ENCODE data around the gene ARHGAP21. TPM values are rescaled to one million over a fixed set of nuclear protein-coding genes. Genes with fewer than 3 reads are reported as not detected.

Gene ARHGAP21
- total and polyA plus RNA-seq, 2 donors from 2014 or later: 12.7 to 74.3 TPM

DNA sequence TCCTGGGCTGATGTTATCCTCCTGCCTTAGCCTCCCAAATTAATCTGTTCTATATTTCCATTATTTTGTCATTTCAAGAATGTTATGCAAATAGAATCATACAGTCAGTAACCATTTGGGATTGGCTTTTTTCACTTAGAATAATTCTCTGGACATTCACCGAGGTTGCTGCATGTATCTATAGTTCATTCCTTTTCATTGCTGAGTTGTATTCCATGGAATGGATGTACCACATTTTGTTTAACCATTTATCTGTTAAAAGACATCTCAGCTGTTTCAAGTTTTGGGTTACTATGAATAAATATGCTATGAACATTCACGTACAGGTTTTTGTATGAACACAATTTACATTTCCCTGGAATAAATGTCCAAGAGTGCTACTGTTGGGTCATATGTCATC is 44.9 kb downstream of the ARHGAP21 start:
- TF ChIP-seq, protein P1, sequence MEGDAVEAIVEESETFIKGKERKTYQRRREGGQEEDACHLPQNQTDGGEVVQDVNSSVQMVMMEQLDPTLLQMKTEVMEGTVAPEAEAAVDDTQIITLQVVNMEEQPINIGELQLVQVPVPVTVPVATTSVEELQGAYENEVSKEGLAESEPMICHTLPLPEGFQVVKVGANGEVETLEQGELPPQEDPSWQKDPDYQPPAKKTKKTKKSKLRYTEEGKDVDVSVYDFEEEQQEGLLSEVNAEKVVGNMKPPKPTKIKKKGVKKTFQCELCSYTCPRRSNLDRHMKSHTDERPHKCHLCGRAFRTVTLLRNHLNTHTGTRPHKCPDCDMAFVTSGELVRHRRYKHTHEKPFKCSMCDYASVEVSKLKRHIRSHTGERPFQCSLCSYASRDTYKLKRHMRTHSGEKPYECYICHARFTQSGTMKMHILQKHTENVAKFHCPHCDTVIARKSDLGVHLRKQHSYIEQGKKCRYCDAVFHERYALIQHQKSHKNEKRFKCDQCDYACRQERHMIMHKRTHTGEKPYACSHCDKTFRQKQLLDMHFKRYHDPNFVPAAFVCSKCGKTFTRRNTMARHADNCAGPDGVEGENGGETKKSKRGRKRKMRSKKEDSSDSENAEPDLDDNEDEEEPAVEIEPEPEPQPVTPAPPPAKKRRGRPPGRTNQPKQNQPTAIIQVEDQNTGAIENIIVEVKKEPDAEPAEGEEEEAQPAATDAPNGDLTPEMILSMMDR (IDR thresholded peaks at IDR 0.05; ENCODE audit: borderline replicate concordance, extremely low read depth, insufficient read depth): no peak
- FAIRE-seq (no peak), DNase-seq (no peak)
- Histone ChIP-seq H3K4me1 (ENCODE audit: control insufficient read depth in 2 of 3, insufficient read depth in 2 of 3, low read depth in 1 of 3, low read length in 3 of 3) (peaks cover 0 to 2% (median 0%) of the 10 kb centered on the region in 3 donors), H3K9ac (ENCODE audit: low read length in 3 of 3) (no peak overlapping the region), H3K9me3 (ENCODE audit: control insufficient read depth in 2 of 3, insufficient read depth in 1 of 3, low read length in 3 of 3) (no peaks in the 10 kb centered on the region), H3K27ac (ENCODE audit: low read depth in 2 of 2, low read length in 2 of 2) (no peak overlapping the region), H3K4me3 (ENCODE audit: low read length in 3 of 3) (no peak overlapping the region), H3K36me3 (ENCODE audit: control insufficient read depth in 2 of 3, insufficient read depth in 3 of 3, low read length in 3 of 3) (no peaks in the 10 kb centered on the region), H3K27me3 (ENCODE audit: control insufficient read depth, insufficient read depth, low read length) (no peaks in the 10 kb centered on the region)
- intact Hi-C loops (cut with DNase I): no loop called here

DNA sequence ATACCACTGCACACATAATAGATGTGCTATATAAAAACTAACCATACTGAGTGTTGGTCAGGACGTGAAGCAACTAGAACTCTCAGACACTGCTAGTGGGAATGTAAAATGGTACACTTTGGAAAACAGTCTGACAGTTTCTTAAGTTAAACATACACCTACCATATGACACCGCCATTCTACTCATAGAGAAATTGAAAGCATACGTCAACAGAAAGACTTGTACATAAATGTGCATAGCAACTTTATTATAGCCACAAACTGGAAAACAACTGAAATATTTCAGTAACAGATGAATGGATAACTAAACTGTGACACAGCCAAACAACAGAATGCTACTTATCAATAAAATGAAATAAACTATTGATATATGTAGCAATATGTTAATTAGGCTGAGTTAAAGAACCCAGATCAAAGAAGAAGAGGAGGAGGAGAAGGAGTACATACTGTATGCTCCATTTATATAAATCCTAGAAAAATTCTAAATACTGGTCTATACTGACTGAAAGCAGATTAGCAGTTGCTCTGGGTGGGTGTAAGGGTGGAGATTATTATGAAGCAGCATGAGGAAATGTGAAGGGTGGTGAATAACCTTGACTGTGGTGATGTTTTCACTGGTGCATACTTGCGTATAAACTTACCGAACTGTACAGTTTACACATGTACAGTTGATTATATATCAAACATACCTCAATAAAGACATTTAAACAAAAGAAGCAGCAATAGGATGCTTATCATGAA is 48.6 kb downstream of the ARHGAP21 start:
- intact Hi-C loops (cut with DNase I): no loop called here
- Histone ChIP-seq H3K4me1 (ENCODE audit: control insufficient read depth in 2 of 3, insufficient read depth in 2 of 3, low read depth in 1 of 3, low read length in 3 of 3) (no peaks in the 10 kb centered on the region), H3K27me3 (ENCODE audit: control insufficient read depth, insufficient read depth, low read length) (no peaks in the 10 kb centered on the region), H3K36me3 (ENCODE audit: control insufficient read depth in 2 of 3, insufficient read depth in 3 of 3, low read length in 3 of 3) (no peaks in the 10 kb centered on the region), H3K4me3 (ENCODE audit: low read length in 3 of 3) (no peak overlapping the region), H3K27ac (ENCODE audit: low read depth in 2 of 2, low read length in 2 of 2) (no peak overlapping the region), H3K9me3 (ENCODE audit: control insufficient read depth in 2 of 3, insufficient read depth in 1 of 3, low read length in 3 of 3) (no peaks in the 10 kb centered on the region), H3K9ac (ENCODE audit: low read length in 3 of 3) (no peak overlapping the region)
- DNase-seq: no peak
- TF ChIP-seq, protein P1 (IDR thresholded peaks at IDR 0.05; ENCODE audit: borderline replicate concordance, extremely low read depth, insufficient read depth): no peak
- no peak for FAIRE-seq

DNA sequence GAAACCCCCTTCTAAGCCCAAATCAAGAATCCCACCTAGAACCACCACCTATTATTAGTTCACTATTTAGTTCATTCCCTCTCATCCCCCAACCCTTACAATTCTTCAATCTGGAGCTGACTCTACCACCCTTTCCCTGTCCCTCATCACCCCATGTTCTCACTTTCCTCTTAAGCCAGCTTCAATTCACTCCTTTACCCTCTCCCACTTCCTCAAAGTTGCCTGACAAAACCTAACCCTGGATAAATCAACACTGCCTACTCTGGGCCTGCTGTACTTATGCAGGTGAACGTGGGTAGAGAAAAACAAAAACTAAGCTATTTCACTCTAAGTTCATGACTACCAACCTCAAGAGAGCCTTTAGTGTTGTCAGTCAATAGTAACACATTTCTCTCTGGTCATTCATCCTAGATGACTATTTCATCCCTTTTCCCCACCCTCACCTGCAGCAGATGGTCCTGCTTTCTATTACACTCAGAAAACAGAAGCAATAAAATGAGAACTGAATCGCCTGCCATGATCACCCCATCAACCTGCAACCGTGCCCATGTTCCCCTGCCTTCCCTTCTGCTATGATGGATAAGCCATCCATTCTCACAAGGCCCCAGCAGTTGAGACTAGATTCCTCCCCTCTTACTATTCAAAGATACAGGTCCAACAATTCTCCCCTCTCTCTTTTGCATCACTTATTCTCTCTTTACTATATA is 52.6 kb downstream of the ARHGAP21 start:
- Histone ChIP-seq H3K36me3 (ENCODE audit: control insufficient read depth in 2 of 3, insufficient read depth in 3 of 3, low read length in 3 of 3) (peaks cover 0 to 4% (median 0%) of the 10 kb centered on the region in 3 donors), H3K27ac (ENCODE audit: low read depth in 2 of 2, low read length in 2 of 2) (no peak overlapping the region), H3K9me3 (ENCODE audit: control insufficient read depth in 2 of 3, insufficient read depth in 1 of 3, low read length in 3 of 3) (no peaks in the 10 kb centered on the region), H3K9ac (ENCODE audit: low read length in 3 of 3) (no peak overlapping the region), H3K27me3 (ENCODE audit: control insufficient read depth, insufficient read depth, low read length) (no peaks in the 10 kb centered on the region), H3K4me3 (ENCODE audit: low read length in 3 of 3) (no peak overlapping the region), H3K4me1 (ENCODE audit: control insufficient read depth in 2 of 3, insufficient read depth in 2 of 3, low read depth in 1 of 3, low read length in 3 of 3) (no peaks in the 10 kb centered on the region)
- intact Hi-C loops (cut with DNase I): no loop called here
- TF ChIP-seq, protein P1 (IDR thresholded peaks at IDR 0.05; ENCODE audit: borderline replicate concordance, extremely low read depth, insufficient read depth): no peak
- FAIRE-seq: no peak
- DNase-seq: no peak

Data from kidney (tissue), 14 donors.